ENCODE measurements around the gene CAMTA2. TPM values are rescaled to one million over a fixed set of nuclear protein-coding genes. Genes with fewer than 3 reads are reported as not detected.

CAMTA2 gene
- total and polyA plus RNA-seq, 7 donors = 30.3 to 60.8 (median 48.4) TPM

DNA sequence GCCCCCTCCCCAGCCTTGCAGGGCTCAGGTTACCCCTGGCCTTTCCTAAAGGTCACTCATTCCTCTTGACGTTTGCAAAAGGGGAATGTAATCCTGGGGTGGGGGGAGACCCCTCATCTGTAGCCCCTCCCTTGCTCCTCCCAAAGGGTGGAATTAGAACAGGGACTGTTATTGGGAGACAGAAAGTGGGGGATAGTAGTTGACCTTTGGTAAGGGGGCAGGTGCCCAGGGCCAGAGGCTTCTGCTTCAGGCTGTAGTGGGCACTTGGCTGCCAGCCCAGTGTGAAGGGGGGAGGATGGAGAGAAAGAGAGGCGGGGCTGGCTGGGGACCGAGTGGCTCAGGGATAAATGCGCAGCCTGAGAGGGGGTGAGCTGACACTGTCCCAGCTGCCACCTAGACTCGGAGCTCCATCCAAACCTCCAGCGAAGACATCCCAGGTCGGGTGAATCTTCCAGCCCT lies 36.7 kb downstream of the CAMTA2 start, which contains the start of gene ENO3:
Gene ENO3 (plus strand): TSS at position 374 of the 459 bp plus-strand sequence. CDS start 711 bp downstream, outside the sequence.
- Histone ChIP-seq H3K27me3 (ENCODE audit: insufficient read depth in 3 of 3, low read length in 2 of 3) (no peaks in the 10 kb centered on the region), H3K4me1 (peaks cover 41% of the 10 kb centered on the region), H3K4me3 (peak within 1 kb of the TSS; percentile 97), H3K36me3 (ENCODE audit: insufficient read depth in 1 of 2, low read depth in 1 of 2) (peaks cover 0 to 26% of the 10 kb centered on the region in 2 donors), H3K9me3 (no peaks in the 10 kb centered on the region), H3K27ac (peak within 1 kb of the TSS; percentile 96)
- peak; percentile 59 to 77 for DNase-seq
- TF ChIP-seq, protein P1, sequence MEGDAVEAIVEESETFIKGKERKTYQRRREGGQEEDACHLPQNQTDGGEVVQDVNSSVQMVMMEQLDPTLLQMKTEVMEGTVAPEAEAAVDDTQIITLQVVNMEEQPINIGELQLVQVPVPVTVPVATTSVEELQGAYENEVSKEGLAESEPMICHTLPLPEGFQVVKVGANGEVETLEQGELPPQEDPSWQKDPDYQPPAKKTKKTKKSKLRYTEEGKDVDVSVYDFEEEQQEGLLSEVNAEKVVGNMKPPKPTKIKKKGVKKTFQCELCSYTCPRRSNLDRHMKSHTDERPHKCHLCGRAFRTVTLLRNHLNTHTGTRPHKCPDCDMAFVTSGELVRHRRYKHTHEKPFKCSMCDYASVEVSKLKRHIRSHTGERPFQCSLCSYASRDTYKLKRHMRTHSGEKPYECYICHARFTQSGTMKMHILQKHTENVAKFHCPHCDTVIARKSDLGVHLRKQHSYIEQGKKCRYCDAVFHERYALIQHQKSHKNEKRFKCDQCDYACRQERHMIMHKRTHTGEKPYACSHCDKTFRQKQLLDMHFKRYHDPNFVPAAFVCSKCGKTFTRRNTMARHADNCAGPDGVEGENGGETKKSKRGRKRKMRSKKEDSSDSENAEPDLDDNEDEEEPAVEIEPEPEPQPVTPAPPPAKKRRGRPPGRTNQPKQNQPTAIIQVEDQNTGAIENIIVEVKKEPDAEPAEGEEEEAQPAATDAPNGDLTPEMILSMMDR (IDR thresholded peaks at IDR 0.05) = no peak
- peak in 3 of 4 donors; percentile 14 to 41 (median 22) for ATAC-seq
- intact Hi-C loops (cut with DNase I) = loop anchor here in 1 of 2 donors (2.0 kb wide), 1 partner anchor 16 kb away; the partner anchor contains the start of gene SPAG7
- 11 to 17% (median 11%) methylated on average over 7 of the region's 7 CpGs for WGBS, 3 donors

DNA sequence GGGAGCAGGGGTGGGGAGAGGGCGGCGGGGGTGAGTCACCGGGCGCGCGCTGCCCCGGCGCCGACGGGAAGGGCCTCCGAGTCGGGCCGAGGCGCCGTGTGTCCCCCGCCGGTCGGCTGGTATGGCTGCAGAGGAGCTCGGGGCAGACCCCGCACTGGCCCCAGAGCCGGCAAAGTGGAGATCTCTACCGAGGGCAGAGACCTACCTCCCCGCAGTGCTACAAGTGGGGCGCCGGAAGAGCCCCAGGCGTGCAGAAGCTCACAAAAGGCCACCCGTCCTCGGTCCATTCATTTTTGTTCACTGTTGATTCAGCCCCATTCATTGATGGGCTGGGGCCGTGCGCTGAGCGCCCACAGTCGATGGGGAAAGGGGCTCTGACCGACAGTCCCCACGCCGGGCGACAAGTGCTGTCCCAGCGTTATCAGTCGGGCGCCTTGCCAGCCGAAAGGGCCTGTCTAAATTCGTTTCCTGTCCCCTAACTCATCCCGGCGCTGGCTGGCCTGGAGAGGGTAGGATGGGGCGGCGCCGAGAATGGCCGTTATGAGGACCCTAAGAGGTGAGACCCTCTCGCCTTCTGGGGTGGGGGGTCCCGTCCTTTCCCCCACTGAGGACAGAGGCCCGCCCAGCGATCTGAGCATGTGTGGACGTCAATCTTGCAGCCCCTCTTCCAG lies 37.3 kb downstream of the CAMTA2 start:
- intact Hi-C loops (cut with DNase I) = loop anchor here in 1 of 2 donors (2.0 kb wide), 1 partner anchor 17 kb away; the partner anchor contains the start of gene SPAG7
- peak; percentile 54 to 62 (median 56) for ATAC-seq

DNA sequence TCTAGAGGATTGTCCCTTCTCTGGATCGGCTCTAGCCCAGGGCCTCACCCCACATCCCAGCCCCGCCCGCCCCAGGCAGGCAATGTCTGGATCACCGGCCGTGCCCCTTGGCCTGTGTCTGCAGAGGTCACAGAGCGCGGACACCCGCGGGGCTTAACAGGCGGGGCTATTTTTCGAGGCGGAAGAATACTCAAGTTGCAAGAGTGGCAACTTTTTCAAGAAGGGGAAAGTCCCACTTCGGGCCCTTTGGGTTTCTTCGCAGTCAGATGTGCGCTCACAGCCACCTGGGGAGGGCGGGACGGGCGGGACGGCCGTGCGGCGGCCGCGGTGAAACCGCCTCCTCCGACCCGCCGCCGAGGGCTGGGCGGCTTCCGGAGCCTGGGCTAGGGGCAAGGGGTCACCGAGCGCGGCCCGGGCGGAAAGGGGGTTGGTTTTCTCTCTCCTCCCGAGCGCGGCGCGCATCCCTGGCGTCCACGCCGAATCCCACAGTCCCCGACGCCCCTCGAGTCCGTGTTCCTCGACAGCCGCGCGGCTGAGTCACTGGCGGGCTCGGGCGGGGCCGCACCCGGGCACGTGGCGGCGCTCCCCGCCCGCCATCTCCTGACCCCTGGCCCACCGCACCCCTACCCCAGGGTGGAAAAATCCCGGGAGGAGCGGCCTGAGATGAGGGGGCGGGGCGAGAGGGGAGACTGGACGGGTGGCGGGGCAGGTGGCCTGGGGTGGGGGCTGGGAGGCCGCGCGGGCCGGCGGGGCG lies 38.0 kb downstream of the CAMTA2 start:
- Histone ChIP-seq H3K9me3 (no peaks in the 10 kb centered on the region), H3K27ac (peak overlapping the region; percentile 96), H3K27me3 (ENCODE audit: insufficient read depth in 3 of 3, low read length in 2 of 3) (no peaks in the 10 kb centered on the region), H3K36me3 (ENCODE audit: insufficient read depth in 1 of 2, low read depth in 1 of 2) (peaks cover 0 to 34% of the 10 kb centered on the region in 2 donors), H3K4me3 (peak overlapping the region; percentile 97), H3K4me1 (peaks cover 47% of the 10 kb centered on the region)
- WGBS, 3 donors = 0 to 1% (median 0%) methylated on average over 34 to 75 of the region's 75 CpGs
- DNase-seq = peak; percentile 87 to 89
- peak; percentile 17 to 31 (median 25) for ATAC-seq
- TF ChIP-seq, protein P1 (IDR thresholded peaks at IDR 0.05) = no peak
- intact Hi-C loops (cut with DNase I) = loop anchor here in 1 of 2 donors (2.0 kb wide), 1 partner anchor 17 kb away; the partner anchor contains the start of gene SPAG7

More for the DNA sequence above, 37.3 kb downstream of the CAMTA2 start:
- H3K4me1 ChIP-seq = peaks cover 43% of the 10 kb centered on the region
- H3K36me3 ChIP-seq (ENCODE audit: insufficient read depth in 1 of 2, low read depth in 1 of 2) = peaks cover 0 to 28% of the 10 kb centered on the region in 2 donors
- no peaks in the 10 kb centered on the region for H3K27me3 ChIP-seq (ENCODE audit: insufficient read depth in 3 of 3, low read length in 2 of 3)
- H3K4me3 ChIP-seq = peak overlapping the region; percentile 97
- peak overlapping the region; percentile 96 for H3K27ac ChIP-seq
- TF ChIP-seq, protein P1 (IDR thresholded peaks at IDR 0.05) = no peak
- DNase-seq = peak; percentile 77 to 85
- WGBS, 3 donors = 2 to 5% (median 5%) methylated on average over 30 to 52 of the region's 52 CpGs
- no peaks in the 10 kb centered on the region for H3K9me3 ChIP-seq

DNA sequence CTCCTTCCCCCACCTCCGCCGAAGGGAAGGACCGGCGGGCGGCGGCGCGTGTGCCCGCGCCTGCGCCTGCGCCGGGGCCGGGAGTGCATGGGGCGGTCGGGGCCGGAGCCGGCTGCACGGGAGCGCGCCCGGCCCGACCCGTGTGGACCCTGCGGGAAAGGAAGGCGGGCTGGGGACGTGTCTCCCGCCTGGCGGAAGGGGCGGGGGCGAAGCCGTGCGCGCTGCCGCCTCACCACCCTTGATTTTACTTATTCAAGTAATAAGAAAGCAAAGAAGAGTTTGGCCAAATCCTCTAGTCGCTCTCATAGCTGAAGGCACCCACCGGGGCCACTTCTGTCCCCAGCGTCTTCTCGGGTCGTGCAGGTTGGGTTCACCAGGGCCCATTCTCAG lies 38.5 kb downstream of the CAMTA2 start:
- Histone ChIP-seq H3K36me3 (ENCODE audit: insufficient read depth in 1 of 2, low read depth in 1 of 2) (peaks cover 0 to 34% of the 10 kb centered on the region in 2 donors), H3K27ac (peak overlapping the region; percentile 96), H3K27me3 (ENCODE audit: insufficient read depth in 3 of 3, low read length in 2 of 3) (no peaks in the 10 kb centered on the region), H3K9me3 (no peaks in the 10 kb centered on the region), H3K4me1 (peaks cover 41% of the 10 kb centered on the region), H3K4me3 (peak overlapping the region; percentile 97)
- 0 to 1% (median 0%) methylated on average over 18 to 40 of the region's 40 CpGs for WGBS, 3 donors
- intact Hi-C loops (cut with DNase I) = loop anchor here in 1 of 2 donors (1.0 kb wide), 1 partner anchor 18 kb away; the partner anchor contains the start of gene SPAG7
- peak; percentile 65 to 71 (median 70) for ATAC-seq
- DNase-seq = peak; percentile 89 to 92
- TF ChIP-seq, protein P1 (IDR thresholded peaks at IDR 0.05) = no peak
